ENCODE measurements around the gene TMEM97.

TMEM97 gene

DNA sequence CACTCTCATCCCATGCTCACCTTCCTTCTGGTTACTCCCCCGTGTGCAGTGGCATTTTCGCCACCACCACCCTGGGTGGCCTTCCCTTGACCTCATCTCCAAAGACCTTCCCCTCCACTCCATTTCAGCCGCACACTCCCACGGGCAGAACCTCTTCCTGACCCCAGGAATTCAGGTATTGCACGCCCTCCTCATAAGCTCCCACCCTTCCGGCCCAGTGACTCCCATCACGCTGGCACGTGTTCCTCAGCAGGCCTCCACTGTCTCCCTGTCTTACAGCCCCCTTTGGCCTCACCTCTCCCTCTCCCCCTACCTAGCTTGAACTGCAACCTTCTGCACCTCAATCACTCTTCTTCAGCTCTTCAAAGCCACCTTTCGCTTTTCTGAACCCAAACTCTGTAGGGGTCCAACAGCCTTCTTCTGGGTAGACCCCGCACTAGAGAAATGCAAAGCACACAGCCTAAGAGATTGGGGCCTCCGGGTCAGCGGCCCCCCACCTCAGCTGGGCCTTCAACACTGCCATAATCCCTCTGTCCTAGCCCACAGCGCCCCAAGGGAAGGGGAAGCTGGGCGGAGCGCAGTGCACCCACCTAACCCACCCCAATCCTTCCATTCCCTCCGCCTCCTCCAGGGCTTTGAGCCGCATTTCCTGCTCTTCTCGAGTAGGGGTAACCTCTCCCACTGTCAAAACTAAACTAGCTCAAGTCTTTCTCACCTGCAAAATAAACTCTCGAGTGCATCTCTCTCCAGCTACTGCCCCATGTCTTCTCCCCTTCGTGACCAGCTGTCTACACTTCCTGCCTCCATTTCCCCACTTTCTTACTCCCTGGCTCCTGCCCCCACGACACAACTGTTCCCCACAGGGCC is 1.7 kb upstream of the TMEM97 start:
- no peak for DNase-seq

DNA sequence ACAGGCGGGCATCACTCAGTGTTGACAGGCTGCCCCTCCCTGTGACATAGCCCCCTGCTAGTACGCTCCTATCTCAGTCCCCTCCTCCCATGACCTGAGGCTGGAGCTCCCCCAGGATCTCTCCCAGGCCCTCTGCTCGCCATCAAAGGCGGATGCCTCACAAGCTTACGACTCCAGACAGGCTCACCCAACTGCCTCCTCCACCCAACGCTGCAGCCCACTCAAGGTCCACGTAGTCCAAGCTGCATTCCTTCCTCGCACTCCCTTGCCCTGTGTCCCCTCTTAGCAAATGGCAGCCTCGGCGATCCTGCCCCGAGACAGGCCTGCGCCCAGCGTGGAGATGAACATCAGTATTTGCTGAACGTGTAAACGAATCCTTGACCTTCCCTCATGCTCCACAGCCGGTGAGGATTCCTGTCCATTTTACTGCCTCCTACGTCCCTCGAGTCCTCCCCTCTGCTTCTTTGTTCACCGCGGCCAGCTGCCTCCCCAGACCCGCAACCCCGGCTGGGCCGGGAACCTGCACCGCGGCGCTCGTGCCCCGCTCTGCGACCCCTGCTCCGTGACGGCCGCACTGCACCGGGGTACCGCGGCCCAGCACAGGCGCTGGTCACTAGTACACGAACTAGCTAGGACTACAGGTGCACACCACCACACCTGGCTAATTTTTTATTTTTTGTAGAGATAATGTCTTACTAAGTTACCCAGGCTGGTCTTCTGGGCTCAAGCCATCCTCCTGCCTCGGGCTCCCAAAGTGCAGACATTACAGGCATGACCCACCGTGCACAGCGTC is 838 bp upstream of the TMEM97 start:
- DNase-seq = no peak

DNA sequence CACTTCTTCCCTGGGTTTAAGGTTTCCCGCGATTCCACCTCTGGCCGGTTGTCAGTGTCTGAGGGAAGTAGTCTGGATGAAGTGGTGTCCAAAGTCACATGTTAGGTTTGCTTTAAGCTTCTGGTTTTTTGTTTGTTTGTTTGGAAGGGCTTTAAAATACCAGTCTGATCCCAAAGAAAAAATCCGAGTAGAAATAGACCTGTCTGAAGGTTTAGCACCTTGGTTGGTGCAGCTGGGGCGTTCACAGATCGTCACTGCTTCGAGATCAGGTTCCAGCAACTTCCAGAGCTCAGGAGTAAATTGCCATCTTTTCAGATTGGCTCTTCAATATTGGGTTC is 567 bp downstream of the TMEM97 start:
- no peak for DNase-seq

DNA sequence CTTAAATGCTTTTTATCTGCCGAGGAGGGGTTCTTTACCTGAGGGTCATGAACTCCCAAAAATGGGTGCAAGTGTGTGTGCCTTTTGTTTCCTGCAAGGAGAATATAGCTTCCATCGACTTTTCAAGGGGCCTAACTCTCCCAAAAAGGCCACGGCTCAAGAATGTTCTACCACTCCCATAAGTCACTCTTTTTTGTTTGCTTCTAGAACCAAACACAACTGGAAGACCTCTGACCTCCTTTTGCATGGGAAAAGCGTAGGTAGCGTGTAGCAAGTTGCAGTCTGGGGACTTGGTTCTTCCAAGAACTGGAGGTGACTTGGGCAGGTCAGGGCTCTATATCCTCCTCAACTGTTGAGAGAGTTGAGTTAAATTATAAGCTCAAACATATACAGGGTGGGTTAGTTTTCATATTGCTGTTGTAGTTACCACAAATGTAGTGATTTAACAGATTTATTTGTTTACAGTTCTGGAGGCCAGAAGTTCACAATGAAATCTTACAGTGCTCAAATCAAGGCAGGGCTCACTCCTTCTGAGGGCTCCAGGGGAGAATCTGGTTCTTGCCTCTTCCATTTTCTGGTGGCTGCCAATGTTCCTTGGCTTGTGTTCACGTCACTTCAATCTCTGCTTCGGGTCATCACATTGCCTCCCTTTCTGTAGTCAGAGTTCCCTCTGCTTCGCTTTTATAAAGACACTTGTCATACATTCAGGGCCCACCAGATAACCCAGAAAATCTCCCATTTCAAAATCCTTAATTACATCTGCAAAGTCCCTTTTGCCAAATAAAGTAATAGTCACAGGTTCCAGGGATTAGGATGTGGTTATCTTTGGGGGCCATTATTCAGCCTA is 1.4 kb downstream of the TMEM97 start:
- no peak for DNase-seq

DNA sequence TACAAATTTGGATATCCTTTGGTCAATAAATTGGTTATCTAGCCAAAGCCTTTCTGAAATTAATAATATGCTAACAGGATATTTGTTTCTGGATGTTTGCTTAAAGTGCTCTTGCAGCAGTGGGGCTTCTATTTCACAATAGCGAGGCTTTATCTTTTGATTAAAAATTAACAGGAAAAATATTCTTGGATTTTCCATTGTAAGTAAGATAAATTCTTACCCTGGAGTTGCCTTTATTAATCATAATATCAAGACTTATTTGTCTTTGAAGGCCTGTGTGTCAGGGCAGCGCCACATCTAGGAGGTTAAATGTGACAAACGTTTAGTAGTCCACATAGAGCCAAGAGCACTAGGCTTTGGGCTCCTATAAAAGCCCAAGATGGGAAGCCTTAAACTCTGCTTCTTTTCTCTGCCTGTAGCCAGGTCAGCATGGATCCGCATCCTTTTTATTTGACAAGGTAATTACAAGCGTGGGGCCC is 5.3 kb downstream of the TMEM97 start:
- no peak for DNase-seq

DNA sequence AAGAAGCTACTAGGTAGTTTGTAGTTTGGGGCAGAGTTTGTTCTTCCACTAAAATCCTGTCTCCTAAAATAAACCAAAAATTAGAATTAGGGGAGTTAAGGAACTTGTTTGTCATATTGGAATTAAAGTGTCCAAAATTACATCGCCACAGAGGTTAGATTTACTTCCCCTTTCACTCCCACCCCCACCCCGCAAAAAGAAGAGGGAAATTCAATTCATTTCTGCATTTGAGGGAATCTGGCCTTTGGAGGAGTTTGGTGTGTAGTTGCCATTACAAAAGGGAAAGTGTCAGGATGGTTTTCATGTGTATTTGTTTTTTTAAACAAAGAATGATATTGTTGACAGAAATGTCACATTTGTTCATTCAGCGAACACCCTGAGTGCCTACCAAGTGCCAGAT is 5.8 kb downstream of the TMEM97 start:
- DNase-seq = no peak

DNA sequence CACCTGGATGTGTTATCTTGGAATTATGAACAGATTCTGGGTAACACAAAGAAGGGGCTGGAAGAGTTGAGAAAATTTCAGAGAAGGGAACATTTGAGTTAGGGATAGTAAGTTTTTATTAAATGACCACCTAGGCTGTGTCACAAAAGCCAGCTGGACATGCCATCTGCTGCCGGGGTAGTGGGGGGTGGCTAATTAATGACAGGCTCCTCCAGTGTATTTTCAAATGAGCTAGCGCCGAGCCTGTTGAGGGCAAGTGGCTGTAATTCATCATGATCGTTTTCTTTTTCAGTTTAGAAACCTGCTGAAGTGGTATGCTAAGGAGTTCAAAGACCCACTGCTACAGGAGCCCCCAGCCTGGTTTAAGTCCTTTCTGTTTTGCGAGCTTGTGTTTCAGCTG is 6.2 kb downstream of the TMEM97 start:
- no peak for DNase-seq

DNA sequence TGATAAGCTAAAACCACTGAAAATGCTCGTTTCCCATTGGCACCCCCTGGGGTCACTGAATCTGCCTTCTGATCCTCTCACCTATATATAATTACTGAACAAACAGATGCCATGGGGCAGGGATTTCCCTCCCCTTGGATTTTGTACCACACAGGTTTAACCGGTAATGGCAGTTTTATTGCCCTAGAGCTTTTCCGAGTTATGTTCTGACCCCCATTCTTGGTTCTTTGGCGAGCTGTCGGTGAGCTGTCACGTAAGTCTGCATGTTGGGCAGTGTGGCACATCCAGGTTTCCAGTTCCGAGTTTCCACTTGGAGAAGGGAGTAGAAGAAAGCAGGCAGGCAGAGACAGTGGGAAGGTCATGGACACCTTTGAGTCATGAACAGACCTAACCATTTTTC is 7.1 kb downstream of the TMEM97 start:
- DNase-seq = no peak

DNA sequence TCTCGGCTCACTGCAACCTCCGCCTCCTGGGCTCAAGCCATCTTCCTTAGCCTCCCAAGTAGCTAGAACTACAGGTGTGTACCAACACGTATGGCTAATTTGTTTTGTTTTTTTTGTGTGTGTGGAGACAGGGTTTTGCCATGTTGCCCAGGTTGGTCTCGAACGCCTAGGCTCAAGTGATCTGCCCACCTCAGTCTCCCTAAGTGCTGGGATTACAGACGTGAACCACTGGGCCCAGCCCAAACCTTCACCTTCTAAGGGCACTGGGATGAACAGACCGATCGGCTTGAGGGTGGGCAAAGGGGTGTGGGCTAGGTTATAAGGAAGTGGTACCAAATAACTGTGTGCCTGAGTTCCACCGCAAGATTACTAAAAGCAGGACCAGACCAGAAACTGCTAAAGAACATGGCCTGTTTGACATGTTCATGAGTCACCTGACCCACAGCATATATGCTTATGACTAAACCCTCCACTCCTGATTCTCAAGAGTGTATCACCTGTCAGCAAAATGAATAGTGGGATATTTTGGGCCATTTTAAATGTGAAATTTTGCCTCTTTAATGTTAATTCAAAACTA is 8.1 kb downstream of the TMEM97 start:
- no peak for DNase-seq

DNA sequence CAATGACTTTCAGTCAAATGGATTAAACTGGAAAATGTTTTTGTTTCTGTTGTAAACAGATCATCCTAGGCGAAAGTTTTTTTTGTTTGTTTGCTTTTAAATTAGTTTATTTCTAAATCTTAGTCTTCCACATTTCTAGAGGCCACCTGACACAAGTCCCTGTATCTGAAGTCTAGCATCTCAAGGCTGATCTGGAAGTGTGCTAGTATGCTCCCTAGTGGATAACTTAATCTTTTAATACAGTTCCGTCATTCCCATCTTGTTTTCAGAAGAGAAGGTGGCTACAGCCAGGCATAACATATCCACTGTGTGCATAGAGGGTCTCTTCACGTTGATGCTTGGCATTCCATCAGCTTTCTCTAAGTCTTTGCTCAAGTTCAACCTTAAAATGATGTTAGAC is 8.7 kb downstream of the TMEM97 start:
- DNase-seq = no peak

DNA sequence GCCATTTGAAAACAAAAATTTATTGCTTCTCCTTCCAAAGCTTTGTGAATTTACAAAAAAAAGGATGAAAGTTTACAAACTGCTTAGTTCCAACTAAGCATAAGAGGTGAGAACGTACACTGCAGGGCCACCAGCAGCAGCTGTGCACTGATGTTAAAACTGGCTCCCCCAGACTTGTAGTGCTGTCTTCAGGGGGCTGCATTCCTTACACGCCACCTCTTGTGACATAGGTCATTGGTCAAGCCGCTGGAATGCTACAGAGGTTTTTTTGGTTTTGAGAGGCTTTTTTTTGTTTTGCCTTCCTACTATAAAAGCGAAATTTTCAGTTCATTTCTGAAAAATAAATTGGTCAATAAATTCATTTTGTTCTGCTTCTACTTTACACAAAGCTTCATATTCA is 9.3 kb downstream of the TMEM97 start:
- DNase-seq = no peak

DNA sequence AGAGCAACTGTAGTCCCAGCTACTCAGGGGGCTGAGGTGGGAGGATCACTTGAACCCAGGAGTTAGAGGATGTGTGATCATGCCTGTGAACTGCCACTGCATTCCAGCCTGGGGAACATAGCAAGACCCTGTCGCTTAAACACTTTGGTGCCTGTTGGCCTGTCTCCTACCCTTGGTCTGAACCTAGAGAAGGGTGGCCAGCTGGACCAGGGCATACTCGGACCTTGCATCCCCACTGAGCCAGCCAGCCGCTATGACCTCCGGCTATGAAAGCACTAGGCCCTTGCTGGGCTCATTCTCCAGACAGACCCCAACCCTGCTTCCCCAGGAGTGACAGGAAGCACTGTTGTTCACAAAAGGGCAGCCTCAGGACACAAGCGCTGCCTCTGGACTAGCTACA is 11.7 kb downstream of the TMEM97 start:
- DNase-seq = no peak

DNA sequence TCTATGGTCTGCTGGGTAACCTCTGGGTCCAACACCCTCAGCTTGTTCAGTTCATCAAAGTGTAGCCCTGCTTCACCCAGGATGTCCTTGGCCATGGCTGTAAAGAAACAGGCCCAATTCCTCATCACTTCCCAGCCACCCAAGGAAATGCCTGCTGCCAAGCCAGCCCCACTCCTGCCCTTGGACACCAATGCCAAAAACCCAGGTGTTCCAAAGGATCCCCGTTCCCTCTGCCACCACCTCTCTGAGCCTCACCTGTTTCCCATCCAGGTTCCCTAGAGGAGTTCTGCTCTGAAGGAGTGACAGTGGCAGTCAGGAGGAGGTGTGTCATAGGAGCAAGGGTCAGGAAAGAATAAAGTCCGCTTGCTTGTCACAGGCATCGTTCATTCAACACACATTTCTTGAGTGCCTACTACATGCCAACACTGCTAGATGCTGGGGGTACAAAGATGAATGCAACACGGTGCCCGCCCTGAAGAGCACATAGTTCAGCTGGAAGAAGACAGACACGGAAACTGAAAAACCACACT is 13.0 kb downstream of the TMEM97 start:
- no peak for DNase-seq

DNA sequence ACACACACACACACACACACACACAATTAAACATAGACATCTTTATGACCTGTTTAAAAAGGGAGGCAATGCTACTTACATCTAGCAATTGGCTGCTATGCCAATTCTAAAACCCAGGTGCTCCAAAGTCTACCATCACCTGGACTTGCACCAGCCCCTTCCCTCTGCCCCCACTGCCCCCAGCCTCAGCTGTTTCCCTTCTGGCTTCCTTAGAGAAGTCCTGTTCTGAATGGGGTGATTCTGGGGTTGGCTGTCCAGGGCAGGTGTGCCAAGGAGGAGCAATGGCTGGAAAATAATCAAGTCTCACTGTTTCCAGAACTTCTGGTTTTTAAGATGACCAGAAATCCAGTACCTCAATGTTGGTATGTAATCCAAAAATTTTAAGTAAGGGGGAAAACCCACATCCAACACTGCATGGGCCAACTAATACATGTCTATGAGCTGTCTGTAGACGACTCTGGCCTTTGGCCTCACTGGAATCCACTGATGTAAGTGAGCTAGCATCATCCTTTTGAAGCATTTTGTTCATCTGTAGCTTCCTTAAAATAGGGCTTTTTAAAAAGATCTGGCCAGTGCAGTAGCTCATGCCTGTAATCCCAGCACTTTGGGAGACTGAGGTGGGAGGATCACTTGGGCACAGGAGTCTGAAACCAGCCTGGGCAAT is 14.2 kb downstream of the TMEM97 start:
- DNase-seq = no peak

DNA sequence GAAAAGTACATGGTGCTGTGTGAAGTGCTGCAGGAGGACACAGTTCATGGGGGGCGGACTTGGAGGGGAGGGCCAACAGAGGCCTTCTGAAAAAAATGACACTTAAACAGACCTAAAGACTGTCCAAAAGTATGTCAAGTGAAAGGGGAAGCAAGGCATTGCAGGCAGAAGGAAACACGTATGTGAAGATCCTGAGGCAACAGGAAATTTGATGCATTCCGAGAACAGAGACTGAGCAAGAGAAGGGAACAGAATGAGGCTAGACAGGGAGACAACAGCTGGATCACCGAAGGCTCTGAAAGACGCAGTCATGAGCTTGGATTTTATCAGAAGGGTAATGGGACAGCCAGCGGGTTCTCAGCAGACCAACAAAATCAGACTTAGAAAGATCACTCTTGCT is 15.2 kb downstream of the TMEM97 start:
- no peak for DNase-seq

DNA sequence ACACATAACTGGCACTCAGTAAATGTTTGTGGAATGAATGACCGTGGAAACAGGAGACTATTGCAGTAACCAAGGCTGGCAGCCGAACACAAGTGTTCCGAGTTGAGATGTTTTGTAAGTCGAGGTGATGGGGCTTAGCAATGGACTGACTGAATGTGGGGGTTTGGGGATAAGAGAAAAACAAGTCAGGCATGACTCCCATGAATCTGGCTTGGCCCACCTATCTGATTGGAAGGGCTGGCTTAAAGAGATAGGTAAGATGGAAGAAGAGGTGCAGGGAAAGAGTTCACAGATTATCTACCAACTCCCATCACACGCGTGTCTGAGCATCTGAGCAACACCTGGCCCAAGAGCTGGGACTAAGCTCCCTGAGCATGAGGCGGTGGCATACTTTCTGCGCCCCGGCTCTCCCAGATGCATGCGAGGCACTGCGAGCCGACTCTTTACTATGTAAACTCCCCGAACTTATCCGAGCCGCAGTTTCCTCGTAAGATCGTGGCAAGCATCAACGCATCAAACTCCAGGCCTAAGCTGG is 15.7 kb downstream of the TMEM97 start:
- no peak for DNase-seq

DNA sequence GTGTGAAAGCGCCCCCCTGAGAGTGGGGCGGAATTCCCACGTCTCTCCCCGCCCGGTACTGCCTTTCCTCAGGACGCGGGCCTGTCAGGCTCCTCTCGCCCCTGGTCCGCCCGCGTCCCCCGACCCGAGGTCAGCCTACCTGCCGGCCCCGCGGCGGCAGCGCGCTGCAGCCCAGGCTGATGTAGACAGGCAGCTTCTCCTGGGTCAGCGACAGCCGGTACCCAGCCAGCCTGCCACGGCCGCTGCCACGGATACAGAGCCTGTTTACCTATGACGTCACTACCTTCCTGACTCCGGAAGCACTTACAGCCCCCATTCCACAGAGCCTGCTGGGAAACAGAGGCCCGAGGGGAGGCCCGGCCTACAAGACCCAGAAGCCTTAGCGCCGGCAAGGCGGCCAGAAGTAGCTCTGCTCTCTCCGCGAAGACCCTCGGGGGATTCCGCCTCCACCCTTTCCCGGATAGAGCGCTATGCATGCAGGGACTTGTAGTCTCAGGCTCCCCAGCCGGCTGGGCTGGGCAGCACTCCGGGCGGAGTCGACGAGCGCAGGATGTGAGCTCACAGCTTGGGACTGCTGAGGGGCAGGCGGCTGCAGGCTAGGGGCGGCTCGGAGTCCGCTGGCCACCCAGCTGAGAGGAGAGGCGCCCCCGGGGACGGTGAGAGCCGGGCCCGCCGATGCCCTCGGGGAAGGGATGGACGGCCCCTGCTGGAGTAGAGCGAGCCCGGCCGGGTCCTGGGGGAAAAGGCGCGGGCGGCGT is 16.4 kb downstream of the TMEM97 start, which contains the start of the genes IFT20 and TNFAIP1:
IFT20 (minus strand) TSS at position 272 of the 758 bp plus-strand sequence. CDS start 3,487 bp downstream, outside the sequence.
TNFAIP1 (plus strand) TSS at position 561 of the 758 bp plus-strand sequence. CDS start 3,761 bp downstream, outside the sequence.
- peak; percentile 100 for DNase-seq

DNA sequence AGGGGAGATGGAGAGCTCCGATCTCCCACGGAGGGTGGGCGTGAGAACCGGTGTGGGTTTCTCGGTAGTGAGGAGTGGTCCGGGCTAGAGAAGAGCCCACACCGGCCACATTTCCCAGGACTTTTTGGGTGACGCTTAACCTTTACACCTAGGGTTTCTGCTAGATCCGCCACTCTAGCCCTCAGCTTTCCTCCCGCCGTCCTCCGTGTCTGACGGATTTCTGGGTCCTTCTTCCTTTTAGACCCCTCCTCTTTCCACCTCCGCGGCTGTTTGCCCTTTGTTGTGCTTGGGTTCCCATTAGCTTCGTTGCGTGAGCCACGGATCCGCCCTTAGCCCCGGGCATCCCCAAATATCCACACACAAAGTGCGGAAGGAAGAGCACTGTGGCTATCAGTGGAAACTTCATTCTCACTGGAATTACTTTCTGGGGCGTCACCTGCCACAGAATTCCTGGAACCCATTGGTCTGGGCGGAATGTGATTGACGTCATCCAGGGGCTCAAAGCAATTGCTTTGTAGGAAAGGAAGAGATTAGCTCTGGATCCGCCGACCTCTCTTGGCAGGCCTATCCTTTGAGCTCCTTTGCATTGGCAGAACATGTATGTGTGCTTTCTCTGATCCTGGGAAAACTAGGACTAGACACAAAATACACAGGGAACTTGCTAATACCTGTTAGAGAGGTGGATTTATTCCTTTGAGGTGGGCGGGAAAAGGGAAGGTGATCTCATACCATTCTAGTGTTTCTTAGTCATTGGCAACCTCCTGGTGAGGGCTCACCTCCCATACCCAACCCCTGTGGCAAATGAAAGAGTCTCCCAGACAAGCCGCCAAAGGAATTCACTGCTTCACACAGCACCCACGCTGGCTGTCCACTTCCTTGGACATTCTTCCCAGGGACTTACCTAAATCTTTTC is 17.2 kb downstream of the TMEM97 start:
- DNase-seq = peak; percentile 80

DNA sequence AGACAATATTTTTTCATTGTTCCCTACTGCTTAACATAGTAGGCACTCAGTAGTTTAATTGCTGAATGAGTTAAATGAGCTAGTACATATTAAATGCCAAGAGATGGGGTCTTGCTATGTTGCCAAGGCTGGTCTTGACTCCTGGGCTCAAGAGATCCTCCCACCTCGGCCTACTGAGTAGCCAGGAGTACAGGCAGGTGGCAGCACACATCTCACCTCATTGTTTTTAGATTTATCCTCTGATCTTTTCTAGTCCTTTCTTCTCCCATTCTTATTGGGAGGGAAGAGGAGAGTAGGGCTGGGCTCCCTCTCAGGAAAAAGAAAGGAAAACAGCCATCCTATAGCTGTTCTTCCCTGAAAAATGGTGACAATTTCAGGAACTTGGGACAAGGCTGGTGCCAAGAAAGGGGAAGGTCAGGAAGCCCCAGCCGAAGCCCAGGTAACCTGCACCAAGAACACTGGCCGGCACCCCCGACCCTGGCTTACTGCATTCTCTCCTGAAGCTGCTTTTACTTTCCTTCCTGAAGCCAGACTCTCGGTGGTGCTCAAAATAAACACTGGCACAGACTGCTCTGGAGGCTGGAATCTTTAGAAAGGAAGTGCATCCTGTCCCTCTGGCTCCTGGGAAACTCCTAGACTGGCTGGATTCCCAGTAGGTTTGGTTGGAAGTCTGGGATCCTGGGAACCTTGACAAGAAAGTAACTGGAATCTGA is 19.2 kb downstream of the TMEM97 start:
- DNase-seq = no peak

All from amniotic stem cell (primary cell).